Fibroblast of skin of scalp (primary cell): ENCODE data around the gene ATP6V1F.

Experiments
- DNase-seq: peaks from one replicate; pipeline ENCODE4 v3.0.0-alpha.2; 2013

Gene ATP6V1F

GRCh38 chr7:128869138-128869943, 6.7 kb downstream of the ATP6V1F start:
- peak; percentile 25 for DNase-seq

- no peak for DNase-seq
Measured at GRCh38 chr7:128869944-128870285, 7.3 kb downstream of the ATP6V1F start.

- no peak for DNase-seq
Measured at GRCh38 chr7:128871050-128871449, 8.4 kb downstream of the ATP6V1F start.

GRCh38 chr7:128872394-128872824, 9.8 kb downstream of the ATP6V1F start:
- DNase-seq: no peak

- DNase-seq: no peak
Measured at GRCh38 chr7:128873234-128873633, 10.6 kb downstream of the ATP6V1F start.

- DNase-seq: no peak
Measured at GRCh38 chr7:128874140-128875031, 11.7 kb downstream of the ATP6V1F start.

GRCh38 chr7:128875523-128875948, 12.9 kb downstream of the ATP6V1F start:
- DNase-seq: no peak

- no peak for DNase-seq
Measured at GRCh38 chr7:128876127-128876526, 13.5 kb downstream of the ATP6V1F start.

- DNase-seq: no peak
Measured at GRCh38 chr7:128876586-128876977, 13.9 kb downstream of the ATP6V1F start.

- no peak for DNase-seq
Measured at GRCh38 chr7:128876978-128877755, 14.5 kb downstream of the ATP6V1F start.

GRCh38 chr7:128877756-128878120, 15.1 kb downstream of the ATP6V1F start:
- DNase-seq: no peak

- DNase-seq: no peak
Measured at GRCh38 chr7:128878226-128879105, 15.8 kb downstream of the ATP6V1F start.

GRCh38 chr7:128879461-128879938, 16.8 kb downstream of the ATP6V1F start:
- no peak for DNase-seq

GRCh38 chr7:128879939-128880746, 17.5 kb downstream of the ATP6V1F start:
- peak; percentile 71 for DNase-seq

- DNase-seq: no peak
Measured at GRCh38 chr7:128880791-128881457, 18.3 kb downstream of the ATP6V1F start.

- DNase-seq: no peak
Measured at GRCh38 chr7:128881458-128882125, 18.9 kb downstream of the ATP6V1F start.

GRCh38 chr7:128882134-128882533, 19.5 kb downstream of the ATP6V1F start:
- DNase-seq: no peak

GRCh38 chr7:128883622-128884448, 21.2 kb downstream of the ATP6V1F start:
- DNase-seq: peak; percentile 70
